CD14-positive monocyte (primary cell): ENCODE measurements around the gene S1PR3. TPM values are rescaled to one million over a fixed set of nuclear protein-coding genes. Genes with fewer than 3 reads are reported as not detected.

Source experiments
- DNase-seq, 3 donors: peaks; one replicate each; pipeline ENCODE4 v3.0.0-alpha.2; 2011 to 2022
- H2AFZ ChIP-seq: 2 replicates; pipeline ENCODE4 v1.6.0; 2012; ENCODE audit warnings: mild to moderate bottlenecking, low read depth, low read length, inconsistent platforms; ENCODE audit not compliant: insufficient read depth, poor library complexity, severe bottlenecking
- H3K27ac ChIP-seq, 2 donors: 1 replicate in 1 of 2; 2 replicates in 1 of 2; pipeline ENCODE4 v1.5.1; 2012 to 2013; ENCODE audit warnings: low read length in 2 of 2, control low read depth in 1 of 2, inconsistent platforms in 1 of 2, low read depth in 1 of 2, mild to moderate bottlenecking in 1 of 2
- H3K27me3 ChIP-seq, 2 donors: one replicate each; pipeline versions ENCODE4 v1.6.0 to v1.6.1; 2011 to 2013; ENCODE audit warnings: low read length in 2 of 2; ENCODE audit not compliant: control insufficient read depth in 2 of 2, insufficient read depth in 2 of 2
- H3K36me3 ChIP-seq, 2 donors: replicated peaks in 1 of 2; 1 replicate in 1 of 2; 2 replicates in 1 of 2; pipeline versions ENCODE4 v1.5.1 to v1.6.1; 2012 to 2013; ENCODE audit warnings: low read length in 2 of 2, control low read depth in 1 of 2, inconsistent platforms in 1 of 2, mild to moderate bottlenecking in 1 of 2; ENCODE audit not compliant: insufficient read depth in 2 of 2, control insufficient read depth in 1 of 2
- H3K4me1 ChIP-seq, 2 donors: 1 replicate in 1 of 2; 2 replicates in 1 of 2; pipeline versions ENCODE4 v1.5.1 to v1.6.1; 2012 to 2013; ENCODE audit warnings: low read length in 2 of 2, control low read depth in 1 of 2, inconsistent platforms in 1 of 2, mild to moderate bottlenecking in 1 of 2, moderate library complexity in 1 of 2; ENCODE audit not compliant: insufficient read depth in 2 of 2, control insufficient read depth in 1 of 2
- H3K4me2 ChIP-seq: replicated peaks from 2 replicates; pipeline ENCODE3; 2012; ENCODE audit warnings: low read length, moderate library complexity, mild to moderate bottlenecking; ENCODE audit not compliant: poor library complexity, severe bottlenecking; ENCODE audit errors: extremely low read depth
- H3K4me3 ChIP-seq, 3 experiments: fragments of 200-600 bp in 1 of 3; sonication (generic) in 1 of 3; replicated peaks in 1 of 3; 1 replicate in 2 of 3; 2 replicates in 1 of 3; pipeline ENCODE4 v1.5.1; 2011 to 2013; ENCODE audit warnings: low read length in 3 of 3, mild to moderate bottlenecking in 3 of 3, control low read depth in 2 of 3, low read depth in 2 of 3, inconsistent platforms in 1 of 3, moderate library complexity in 1 of 3
- H3K79me2 ChIP-seq: 2 replicates; pipeline ENCODE4 v1.6.0; 2012; ENCODE audit warnings: mild to moderate bottlenecking, control low read depth, inconsistent platforms, low read length, moderate library complexity; ENCODE audit not compliant: insufficient read depth
- H3K9ac ChIP-seq: 2 replicates; pipeline ENCODE4 v1.6.0; 2017; ENCODE audit warnings: low read length, mild to moderate bottlenecking; ENCODE audit not compliant: insufficient read depth, poor library complexity, severe bottlenecking
- H3K9me3 ChIP-seq, 2 donors: replicated peaks in 1 of 2; 1 replicate in 1 of 2; 2 replicates in 1 of 2; pipeline versions ENCODE4 v1.5.1 to v1.6.1; 2012 to 2013; ENCODE audit warnings: low read length in 2 of 2, control low read depth in 1 of 2; ENCODE audit not compliant: control insufficient read depth in 1 of 2, insufficient read depth in 1 of 2
- H4K20me1 ChIP-seq: 2 replicates; pipeline ENCODE4 v1.6.0; 2012; ENCODE audit warnings: mild to moderate bottlenecking, low read length, control low read depth, moderate library complexity; ENCODE audit not compliant: insufficient read depth
- H3K27ac Mint-ChIP-seq, 7 donors: one replicate each; pipeline ENCODE4 v1.8.0; 2020; ENCODE audit warnings: mild to moderate bottlenecking in 7 of 7, mixed read lengths in 7 of 7, moderate library complexity in 6 of 7, inconsistent platforms in 2 of 7
- H3K27me3 Mint-ChIP-seq, 3 donors: one replicate each; pipeline ENCODE4 v1.8.0; 2021 to 2022; ENCODE audit warnings: low read depth in 3 of 3, mild to moderate bottlenecking in 3 of 3, mixed read lengths in 3 of 3, moderate library complexity in 3 of 3, inconsistent platforms in 1 of 3
- H3K36me3 Mint-ChIP-seq, 2 donors: one replicate each; pipeline ENCODE4 v1.8.0; 2020; ENCODE audit warnings: mixed read lengths in 2 of 2, inconsistent platforms in 1 of 2, mild to moderate bottlenecking in 1 of 2
- H3K4me1 Mint-ChIP-seq: one replicate; pipeline ENCODE4 v1.8.0; 2020; ENCODE audit warnings: mild to moderate bottlenecking, mixed read lengths
- H3K4me3 Mint-ChIP-seq, 2 donors: one replicate each; pipeline ENCODE4 v1.8.0; 2020; ENCODE audit warnings: mild to moderate bottlenecking in 2 of 2, mixed read lengths in 2 of 2, moderate library complexity in 1 of 2
- H3K9me3 Mint-ChIP-seq, 7 donors: one replicate each; pipeline ENCODE4 v1.8.0; 2020 to 2022; ENCODE audit warnings: mixed read lengths in 7 of 7, mild to moderate bottlenecking in 6 of 7, moderate library complexity in 6 of 7, inconsistent platforms in 2 of 7
- CTCF ChIP-seq: fragments of 200-600 bp; IDR thresholded peaks from one replicate; pipeline ENCODE4 v1.8.0; 2022; ENCODE audit warnings: antibody characterized with exemption, mild to moderate bottlenecking
- WGBS: methylation state at CpG from one replicate; pipeline ENCODE4 v1.1.5; 2013; ENCODE audit warnings: missing lambda C conversion rate; ENCODE audit not compliant: insufficient coverage; 5-methylcytosine and 5-hydroxymethylcytosine counted together
- intact Hi-C, 2 donors: fragments of 100-400 bp; cut with micrococcal nuclease; formaldehyde crosslinking; loops; one replicate each; pipeline versions ENCODE4 v1.15.0 to v1.15.1; 2023
- polyA plus RNA-seq, 3 donors: library from polyadenylated mRNA; depleted of rRNA in 1 of 3; unstranded in 2 of 3; stranded (reverse) in 1 of 3; fragments of 300-500 nt in 2 of 3; fragments of >200 nt in 1 of 3; fragmentation: Illumina TruSeq in 2 of 3; gene quantifications; 1 replicate in 2 of 3; 2 replicates in 1 of 3; pipeline ENCODE4 v1.2.3, GENCODE V29; 2012 to 2021

Gene S1PR3
- polyA plus RNA-seq, 3 donors: 28.2 to 59.7 (median 30.6) TPM

- H3K9me3 Mint-ChIP-seq: peaks cover 0 to 6% (median 0%) of the 10 kb centered on the region in 7 donors
- peaks cover 0 to 2% (median 1%) of the 10 kb centered on the region in 3 donors for H3K27me3 Mint-ChIP-seq
- DNase-seq: no peak
- Histone ChIP-seq H3K27ac (no peak overlapping the region), H3K4me3 (no peak overlapping the region), H3K79me2 (no peaks in the 10 kb centered on the region), H3K9me3 (no peaks in the 10 kb centered on the region), H4K20me1 (no peaks in the 10 kb centered on the region), H3K9ac (no peak overlapping the region), H3K4me2 (no peak overlapping the region), H2AFZ (no peak overlapping the region), H3K36me3 (no peaks in the 10 kb centered on the region), H3K4me1 (peaks cover 25% of the 10 kb centered on the region in 2 donors), H3K27me3 (no peaks in the 10 kb centered on the region)
- H3K27ac Mint-ChIP-seq: no peak overlapping the region
- intact Hi-C loops: loop anchor here in 1 of 2 donors (5.0 kb wide), 1 partner anchor 33 kb away; no protein-coding TSS in a partner anchor
- TF ChIP-seq CTCF: no peak
- no peak overlapping the region for H3K4me3 Mint-ChIP-seq
- peaks cover 32% of the 10 kb centered on the region for H3K4me1 Mint-ChIP-seq
- WGBS: no CpG with 5 or more reads among the region's 2 CpGs
- peaks cover 0 to 3% of the 10 kb centered on the region in 2 donors for H3K36me3 Mint-ChIP-seq
Measured at GRCh38 chr9:88985616-88986015, 5.7 kb upstream of the S1PR3 start.

GRCh38 chr9:88986776-88987175 lies 4.5 kb upstream of the S1PR3 start:
- TF ChIP-seq CTCF: no peak
- Histone ChIP-seq H3K27me3 (no peaks in the 10 kb centered on the region), H3K27ac (no peak overlapping the region), H3K4me1 (peaks cover 29% of the 10 kb centered on the region in 2 donors), H4K20me1 (peaks cover 1% of the 10 kb centered on the region), H3K9ac (no peak overlapping the region), H3K4me3 (no peak overlapping the region), H3K79me2 (peaks cover 4% of the 10 kb centered on the region), H2AFZ (no peak overlapping the region), H3K4me2 (no peak overlapping the region), H3K9me3 (no peaks in the 10 kb centered on the region), H3K36me3 (no peaks in the 10 kb centered on the region)
- peaks cover 0 to 3% (median 0%) of the 10 kb centered on the region in 7 donors for H3K9me3 Mint-ChIP-seq
- peaks cover 0 to 2% (median 1%) of the 10 kb centered on the region in 3 donors for H3K27me3 Mint-ChIP-seq
- no peak overlapping the region for H3K27ac Mint-ChIP-seq
- intact Hi-C loops: loop anchor here in 1 of 2 donors (5.0 kb wide), 1 partner anchor 34 kb away; no protein-coding TSS in a partner anchor
- WGBS: 100% methylated on average over 2 of the region's 3 CpGs
- H3K36me3 Mint-ChIP-seq: peaks cover 0 to 3% of the 10 kb centered on the region in 2 donors
- H3K4me1 Mint-ChIP-seq: peaks cover 35% of the 10 kb centered on the region
- H3K4me3 Mint-ChIP-seq: no peak overlapping the region
- no peak for DNase-seq
